ENCODE measurements around the gene LRMDA. TPM values are rescaled to one million over a fixed set of nuclear protein-coding genes. Genes with fewer than 3 reads are reported as not detected.

Gene LRMDA
- total RNA-seq, 3 donors from 2014 or later (not counting 1 experiment from before 2014, with no cell fraction given) = 1.4 to 2.4 (median 2.1) TPM

GRCh38 chr10:75612904-75613684, 181.7 kb downstream of the LRMDA start:
- no peaks in the 10 kb centered on the region for H3K36me3 ChIP-seq (ENCODE audit: control insufficient read depth, insufficient read depth, low read length)
- ATAC-seq = no peak
- H3K9me3 ChIP-seq (ENCODE audit: control insufficient read depth, insufficient read depth, low read length) = no peaks in the 10 kb centered on the region
- intact Hi-C loops (cut with micrococcal nuclease) = no loop called here
- H3K27ac Mint-ChIP-seq = no peak overlapping the region
- 6% methylated on average over 5 of the region's 5 CpGs for WGBS (ENCODE audit: insufficient coverage)
- peaks cover 10 to 17% of the 10 kb centered on the region in 2 donors for H3K27me3 Mint-ChIP-seq (ENCODE audit: low read depth in 2 of 2)
- H3K4me3 ChIP-seq (ENCODE audit: low read length) = no peak overlapping the region
- no peaks in the 10 kb centered on the region for H3K4me1 Mint-ChIP-seq
- H3K4me3 Mint-ChIP-seq = no peak overlapping the region
- no peak overlapping the region for H3K27ac ChIP-seq (ENCODE audit: low read length)
- no peak for DNase-seq
- no peak for TF ChIP-seq CTCF (IDR thresholded peaks at IDR 0.05)
- no peaks in the 10 kb centered on the region for H3K4me1 ChIP-seq (ENCODE audit: control insufficient read depth, insufficient read depth, low read length)
- no peaks in the 10 kb centered on the region for H3K36me3 Mint-ChIP-seq
- no peaks in the 10 kb centered on the region for H3K27me3 ChIP-seq (ENCODE audit: control insufficient read depth, insufficient read depth, low read length)
- no peaks in the 10 kb centered on the region for H3K9me3 Mint-ChIP-seq

- Histone ChIP-seq H3K9me3 (ENCODE audit: control insufficient read depth, insufficient read depth, low read length) (no peaks in the 10 kb centered on the region), H3K27ac (ENCODE audit: low read length) (no peak overlapping the region), H3K4me3 (ENCODE audit: low read length) (no peak overlapping the region), H3K27me3 (ENCODE audit: control insufficient read depth, insufficient read depth, low read length) (no peaks in the 10 kb centered on the region), H3K36me3 (ENCODE audit: control insufficient read depth, insufficient read depth, low read length) (no peaks in the 10 kb centered on the region), H3K4me1 (ENCODE audit: control insufficient read depth, insufficient read depth, low read length) (no peaks in the 10 kb centered on the region)
- H3K9me3 Mint-ChIP-seq = no peaks in the 10 kb centered on the region
- intact Hi-C loops (cut with micrococcal nuclease) = no loop called here
- H3K27me3 Mint-ChIP-seq (ENCODE audit: low read depth in 2 of 2) = peaks cover 10 to 15% of the 10 kb centered on the region in 2 donors
- no peak for TF ChIP-seq CTCF (IDR thresholded peaks at IDR 0.05)
- no peak for DNase-seq
- no peak overlapping the region for H3K4me3 Mint-ChIP-seq
- H3K4me1 Mint-ChIP-seq = no peaks in the 10 kb centered on the region
- WGBS (ENCODE audit: insufficient coverage) = 34% methylated on average over 10 of the region's 10 CpGs
- H3K27ac Mint-ChIP-seq = no peak overlapping the region
- no peaks in the 10 kb centered on the region for H3K36me3 Mint-ChIP-seq
- no peak for ATAC-seq
These were observed 182.5 kb downstream of the LRMDA start for GRCh38 chr10:75613685-75614504.

GRCh38 chr10:75616076-75616475, 184.7 kb downstream of the LRMDA start:
- Mint-ChIP-seq H3K27ac (no peak overlapping the region), H3K9me3 (no peaks in the 10 kb centered on the region), H3K4me1 (no peaks in the 10 kb centered on the region), H3K36me3 (no peaks in the 10 kb centered on the region), H3K4me3 (no peak overlapping the region), H3K27me3 (ENCODE audit: low read depth in 2 of 2) (peaks cover 10 to 11% of the 10 kb centered on the region in 2 donors)
- Histone ChIP-seq H3K27ac (ENCODE audit: low read length) (no peak overlapping the region), H3K36me3 (ENCODE audit: control insufficient read depth, insufficient read depth, low read length) (no peaks in the 10 kb centered on the region), H3K4me3 (ENCODE audit: low read length) (no peak overlapping the region), H3K27me3 (ENCODE audit: control insufficient read depth, insufficient read depth, low read length) (no peaks in the 10 kb centered on the region), H3K4me1 (ENCODE audit: control insufficient read depth, insufficient read depth, low read length) (no peaks in the 10 kb centered on the region), H3K9me3 (ENCODE audit: control insufficient read depth, insufficient read depth, low read length) (no peaks in the 10 kb centered on the region)
- 88% methylated on average over 2 of the region's 3 CpGs for WGBS (ENCODE audit: insufficient coverage)
- ATAC-seq (no peak), DNase-seq (no peak)
- no peak for TF ChIP-seq CTCF (IDR thresholded peaks at IDR 0.05)
- intact Hi-C loops (cut with micrococcal nuclease) = no loop called here

Data from natural killer cell (primary cell).